ENCODE measurements around the gene MARCHF4.
"Not testable (repeated sequence)": the region's sequence is repeated elsewhere in the genome, so short reads cannot be mapped to it uniquely, and the experiment has no call there.

Gene MARCHF4

GRCh38 chr2:216404010-216404618, 31.8 kb upstream of the MARCHF4 start:
- DNase-seq (ENCODE audit: low spot score in 2 of 2) = no peak
- no peaks in the 10 kb centered on the region for H3K4me1 Mint-ChIP-seq
- ATAC-seq = peak; percentile 63
- no peak overlapping the region for H3K27ac Mint-ChIP-seq
- no peak overlapping the region for H3K4me3 Mint-ChIP-seq
- no peaks in the 10 kb centered on the region for H3K9me3 Mint-ChIP-seq
- no peaks in the 10 kb centered on the region for H3K36me3 Mint-ChIP-seq

- Mint-ChIP-seq H3K4me3 (no peak overlapping the region), H3K4me1 (no peaks in the 10 kb centered on the region), H3K9me3 (no peaks in the 10 kb centered on the region), H3K36me3 (no peaks in the 10 kb centered on the region), H3K27ac (no peak overlapping the region)
- no peak for ATAC-seq
- no peak for DNase-seq (ENCODE audit: low spot score in 2 of 2)
These were observed 30.5 kb upstream of the MARCHF4 start for GRCh38 chr2:216402751-216403150.

- Mint-ChIP-seq H3K4me1 (peaks cover 4% of the 10 kb centered on the region), H3K27ac (no peak overlapping the region), H3K9me3 (no peaks in the 10 kb centered on the region), H3K36me3 (no peaks in the 10 kb centered on the region), H3K4me3 (no peak overlapping the region)
- no peak for ATAC-seq
- no peak for DNase-seq (ENCODE audit: low spot score in 2 of 2)
These were observed 27.3 kb upstream of the MARCHF4 start for GRCh38 chr2:216399621-216400020.

- H3K36me3 Mint-ChIP-seq = no peaks in the 10 kb centered on the region
- DNase-seq (ENCODE audit: low spot score in 2 of 2) (no peak), ATAC-seq (no peak)
- peaks cover 6% of the 10 kb centered on the region for H3K4me1 Mint-ChIP-seq
- no peak overlapping the region for H3K4me3 Mint-ChIP-seq
- no peaks in the 10 kb centered on the region for H3K9me3 Mint-ChIP-seq
- H3K27ac Mint-ChIP-seq = no peak overlapping the region
These were observed 22.6 kb upstream of the MARCHF4 start for GRCh38 chr2:216394881-216395280.

GRCh38 chr2:216392945-216393840, 20.9 kb upstream of the MARCHF4 start:
- no peak for DNase-seq (ENCODE audit: low spot score in 2 of 2)
- Mint-ChIP-seq H3K36me3 (no peaks in the 10 kb centered on the region), H3K4me3 (no peak overlapping the region)

GRCh38 chr2:216392018-216392562, 19.8 kb upstream of the MARCHF4 start:
- DNase-seq (ENCODE audit: low spot score in 2 of 2) (no peak), ATAC-seq (no peak)
- H3K9me3 Mint-ChIP-seq = no peaks in the 10 kb centered on the region
- no peak overlapping the region for H3K4me3 Mint-ChIP-seq
- no peaks in the 10 kb centered on the region for H3K36me3 Mint-ChIP-seq
- peaks cover 20% of the 10 kb centered on the region for H3K4me1 Mint-ChIP-seq
- no peak overlapping the region for H3K27ac Mint-ChIP-seq

More at GRCh38 chr2:216392945-216393840, 20.9 kb upstream of the MARCHF4 start:
- no peak for ATAC-seq
- H3K9me3 Mint-ChIP-seq = no peaks in the 10 kb centered on the region
- peaks cover 13% of the 10 kb centered on the region for H3K4me1 Mint-ChIP-seq
- no peak overlapping the region for H3K27ac Mint-ChIP-seq

GRCh38 chr2:216391401-216391800, 19.1 kb upstream of the MARCHF4 start:
- no peak for DNase-seq (ENCODE audit: low spot score in 2 of 2)
- no peak overlapping the region for H3K4me3 Mint-ChIP-seq
- H3K4me1 Mint-ChIP-seq = peaks cover 20% of the 10 kb centered on the region
- H3K27ac Mint-ChIP-seq = no peak overlapping the region
- no peak for ATAC-seq
- no peaks in the 10 kb centered on the region for H3K9me3 Mint-ChIP-seq
- H3K36me3 Mint-ChIP-seq = no peaks in the 10 kb centered on the region

GRCh38 chr2:216389570-216389969, 17.3 kb upstream of the MARCHF4 start:
- no peaks in the 10 kb centered on the region for H3K36me3 Mint-ChIP-seq
- H3K27ac Mint-ChIP-seq = no peak overlapping the region
- H3K9me3 Mint-ChIP-seq = no peaks in the 10 kb centered on the region
- DNase-seq (ENCODE audit: low spot score in 2 of 2) = no peak
- H3K4me3 Mint-ChIP-seq = no peak overlapping the region
- peaks cover 15% of the 10 kb centered on the region for H3K4me1 Mint-ChIP-seq
- no peak for ATAC-seq

- DNase-seq (ENCODE audit: low spot score in 2 of 2) = no peak
- Mint-ChIP-seq H3K4me1 (peaks cover 14% of the 10 kb centered on the region), H3K4me3 (no peak overlapping the region), H3K27ac (no peak overlapping the region), H3K36me3 (no peaks in the 10 kb centered on the region), H3K9me3 (no peaks in the 10 kb centered on the region)
- ATAC-seq = peak; percentile 91
These were observed 16.0 kb upstream of the MARCHF4 start for GRCh38 chr2:216388046-216388884.

GRCh38 chr2:216387262-216387661, 15.0 kb upstream of the MARCHF4 start:
- Mint-ChIP-seq H3K27ac (no peak overlapping the region), H3K4me3 (no peak overlapping the region), H3K4me1 (peaks cover 14% of the 10 kb centered on the region), H3K9me3 (no peaks in the 10 kb centered on the region), H3K36me3 (no peaks in the 10 kb centered on the region)
- no peak for DNase-seq (ENCODE audit: low spot score in 2 of 2)
- no peak for ATAC-seq

GRCh38 chr2:216385478-216385877, 13.2 kb upstream of the MARCHF4 start:
- H3K9me3 Mint-ChIP-seq = no peaks in the 10 kb centered on the region
- peaks cover 14% of the 10 kb centered on the region for H3K4me1 Mint-ChIP-seq
- no peak for ATAC-seq
- no peak overlapping the region for H3K27ac Mint-ChIP-seq
- DNase-seq (ENCODE audit: low spot score in 2 of 2) = no peak
- H3K36me3 Mint-ChIP-seq = no peaks in the 10 kb centered on the region
- H3K4me3 Mint-ChIP-seq = no peak overlapping the region

GRCh38 chr2:216384409-216384808, 12.1 kb upstream of the MARCHF4 start:
- DNase-seq (ENCODE audit: low spot score in 2 of 2); H3K4me3 Mint-ChIP-seq; H3K36me3 Mint-ChIP-seq; H3K9me3 Mint-ChIP-seq; ATAC-seq; H3K27ac Mint-ChIP-seq: not testable (repeated sequence)
- peaks cover 14% of the 10 kb centered on the region for H3K4me1 Mint-ChIP-seq

- H3K4me1 Mint-ChIP-seq = no peaks in the 10 kb centered on the region
- no peak overlapping the region for H3K27ac Mint-ChIP-seq
- H3K9me3 Mint-ChIP-seq = peaks cover 3% of the 10 kb centered on the region
- H3K36me3 Mint-ChIP-seq = no peaks in the 10 kb centered on the region
- ATAC-seq (no peak), DNase-seq (ENCODE audit: low spot score in 2 of 2) (no peak)
- H3K4me3 Mint-ChIP-seq = no peak overlapping the region
These were observed 7.7 kb upstream of the MARCHF4 start for GRCh38 chr2:216379977-216380376.

GRCh38 chr2:216375286-216375685, 3.0 kb upstream of the MARCHF4 start:
- H3K4me3 Mint-ChIP-seq = no peak overlapping the region
- H3K4me1 Mint-ChIP-seq = peaks cover 26% of the 10 kb centered on the region
- no peak overlapping the region for H3K27ac Mint-ChIP-seq
- ATAC-seq = no peak
- DNase-seq (ENCODE audit: low spot score in 2 of 2) = no peak
- no peaks in the 10 kb centered on the region for H3K36me3 Mint-ChIP-seq
- H3K9me3 Mint-ChIP-seq = peaks cover 3% of the 10 kb centered on the region

- Mint-ChIP-seq H3K4me3 (no peak overlapping the region), H3K27ac (no peak overlapping the region), H3K36me3 (no peaks in the 10 kb centered on the region), H3K4me1 (peaks cover 26% of the 10 kb centered on the region), H3K9me3 (peaks cover 3% of the 10 kb centered on the region)
- ATAC-seq (no peak), DNase-seq (ENCODE audit: low spot score in 2 of 2) (no peak)
These were observed 1.6 kb upstream of the MARCHF4 start for GRCh38 chr2:216373896-216374295.
